Smooth muscle cell of the brain vasculature (primary cell): Measurements from ENCODE around the gene TLK2.
A peak's percentile ranks its signal among the peaks of the same experiment; 100 is the strongest.
"Not testable (repeated sequence)": the region's sequence is repeated elsewhere in the genome, so short reads cannot be mapped to it uniquely, and the experiment has no call there.

Source experiments
- DNase-seq: peaks from one replicate; pipeline ENCODE4 v3.0.0-alpha.2; 2012; ENCODE audit warnings: low read depth, low spot score

TLK2 gene

DNA sequence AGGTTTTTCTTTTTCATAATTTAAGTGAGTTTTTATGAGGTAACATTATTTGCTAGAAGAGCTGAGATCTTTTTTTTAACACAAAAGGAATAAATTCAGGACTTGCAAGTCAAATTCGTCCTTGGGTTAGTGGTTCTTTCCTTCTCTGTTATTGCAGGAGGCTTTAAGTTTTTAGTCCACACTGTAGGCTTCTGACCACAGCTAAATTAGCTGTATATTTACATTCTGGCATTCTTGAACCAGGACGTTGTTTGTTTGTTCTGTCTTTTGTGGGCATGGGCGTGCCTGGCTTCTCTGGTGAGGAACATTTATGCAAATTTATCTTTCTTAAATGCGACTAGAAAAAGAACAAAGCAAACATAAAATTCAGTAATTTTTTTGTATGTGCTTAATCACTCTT, 80.3 kb downstream of the TLK2 start:
- not testable (repeated sequence) for DNase-seq

DNA sequence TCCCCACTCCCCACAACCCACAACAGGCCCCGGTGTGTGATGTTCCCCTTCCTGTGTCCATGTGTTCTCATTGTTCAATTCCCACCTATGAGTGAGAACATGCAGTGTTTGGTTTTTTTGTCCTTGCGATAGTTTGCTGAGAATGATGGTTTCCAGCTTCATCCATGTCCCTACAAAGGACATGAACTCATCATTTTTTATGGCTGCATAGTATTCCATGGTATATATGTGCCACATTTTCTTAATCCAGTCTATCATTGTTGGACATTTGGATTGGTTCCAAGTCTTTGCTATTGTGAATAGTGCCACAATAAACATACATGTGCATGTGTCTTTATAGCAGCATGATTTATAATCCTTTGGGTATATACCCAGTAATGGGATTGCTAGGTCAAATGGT, 82.3 kb downstream of the TLK2 start:
- DNase-seq: not testable (repeated sequence)

GRCh38 chr17:62562656-62563055, 84.0 kb downstream of the TLK2 start:
- DNase-seq: peak; percentile 40

DNA sequence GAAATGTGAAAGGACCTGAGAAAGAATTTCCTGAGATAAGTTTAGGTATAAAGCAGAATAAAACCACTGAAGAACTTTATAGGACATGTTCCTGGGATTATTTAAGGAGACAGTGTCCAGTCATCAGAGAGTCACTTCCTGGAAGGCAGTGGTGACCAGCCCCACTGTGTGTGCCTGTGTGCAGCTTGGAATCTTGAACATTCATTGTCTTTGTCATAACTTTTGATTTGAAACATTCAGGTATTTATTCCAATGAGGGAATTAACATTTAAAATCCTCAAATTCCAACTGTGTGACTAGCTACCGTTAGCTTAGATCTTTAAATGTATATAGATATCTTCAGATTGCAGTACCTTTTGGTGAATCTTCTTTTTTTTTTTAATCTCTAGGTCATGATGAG, 87.2 kb downstream of the TLK2 start:
- no peak for DNase-seq

DNA sequence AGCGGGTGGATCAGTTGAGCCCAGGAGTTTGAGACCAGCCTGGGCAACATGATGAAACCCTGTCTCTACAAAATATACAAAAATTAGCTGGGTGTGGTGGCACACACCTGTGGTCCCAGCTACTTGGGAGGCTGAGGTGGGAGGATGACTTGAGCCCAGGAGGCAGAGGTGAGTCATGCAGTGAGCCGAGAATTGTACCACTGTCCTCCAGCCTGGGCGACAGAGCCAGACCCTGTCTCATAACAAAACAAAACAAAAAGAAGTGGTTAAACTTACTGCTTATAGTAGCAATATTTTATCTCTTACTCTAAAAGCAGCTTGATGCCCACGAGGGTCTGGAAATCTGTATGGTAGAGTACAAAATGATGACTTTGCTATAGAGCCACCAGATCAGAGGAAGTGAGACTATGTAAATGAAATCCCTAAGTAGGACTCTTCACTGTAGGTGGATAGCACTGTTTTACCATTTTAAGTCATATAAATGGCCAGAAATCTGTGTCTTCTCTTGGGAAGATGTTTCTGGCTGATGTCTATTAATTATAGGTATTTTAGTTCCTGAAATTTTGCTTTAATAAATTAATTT, 88.5 kb downstream of the TLK2 start:
- no peak for DNase-seq

GRCh38 chr17:62572488-62572887, 93.9 kb downstream of the TLK2 start:
- no peak for DNase-seq

GRCh38 chr17:62572888-62573401, 94.3 kb downstream of the TLK2 start:
- DNase-seq: peak; percentile 44

GRCh38 chr17:62573480-62574117, 95.0 kb downstream of the TLK2 start:
- DNase-seq: no peak

GRCh38 chr17:62576382-62576781, 97.8 kb downstream of the TLK2 start:
- DNase-seq: no peak

DNA sequence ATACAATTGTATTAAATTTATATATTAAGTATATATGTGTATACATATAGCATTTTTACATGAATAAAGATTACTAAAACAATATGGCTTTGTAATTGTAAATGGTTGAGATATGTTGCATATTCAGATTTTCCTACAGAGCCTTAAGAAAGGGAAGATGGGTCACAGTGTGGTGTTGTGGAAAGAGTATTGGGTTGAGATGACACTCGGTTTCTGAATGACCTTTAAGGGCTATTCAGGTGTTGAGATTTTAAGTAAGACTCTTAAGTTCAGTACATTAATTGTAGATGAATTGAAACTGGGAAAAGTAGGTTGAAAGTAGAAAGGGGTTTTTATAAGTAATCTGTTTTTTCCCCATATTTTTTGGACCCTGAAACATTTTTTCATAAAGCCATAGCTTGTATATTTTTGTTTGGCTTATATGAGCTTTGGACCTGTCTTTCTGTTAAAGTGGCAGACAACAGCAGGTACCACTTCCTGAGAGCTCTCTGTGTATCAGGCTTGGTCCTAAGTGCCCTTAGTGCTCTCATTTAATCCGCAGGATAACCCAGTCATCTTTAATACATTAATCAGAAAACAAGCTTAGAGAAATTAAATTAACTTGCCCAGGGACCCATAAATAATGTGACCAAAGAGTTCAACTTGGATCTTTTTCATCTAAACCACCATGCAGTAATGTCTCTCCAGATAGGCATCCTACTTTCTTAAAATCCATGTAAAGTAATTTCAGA, 100.3 kb downstream of the TLK2 start:
- no peak for DNase-seq

GRCh38 chr17:62580947-62581346, 102.3 kb downstream of the TLK2 start:
- no peak for DNase-seq

- no peak for DNase-seq
These were observed 103.1 kb downstream of the TLK2 start for GRCh38 chr17:62581764-62582163.

GRCh38 chr17:62587554-62587953, 108.9 kb downstream of the TLK2 start:
- DNase-seq: no peak

GRCh38 chr17:62588109-62588508, 109.5 kb downstream of the TLK2 start:
- DNase-seq: no peak

DNA sequence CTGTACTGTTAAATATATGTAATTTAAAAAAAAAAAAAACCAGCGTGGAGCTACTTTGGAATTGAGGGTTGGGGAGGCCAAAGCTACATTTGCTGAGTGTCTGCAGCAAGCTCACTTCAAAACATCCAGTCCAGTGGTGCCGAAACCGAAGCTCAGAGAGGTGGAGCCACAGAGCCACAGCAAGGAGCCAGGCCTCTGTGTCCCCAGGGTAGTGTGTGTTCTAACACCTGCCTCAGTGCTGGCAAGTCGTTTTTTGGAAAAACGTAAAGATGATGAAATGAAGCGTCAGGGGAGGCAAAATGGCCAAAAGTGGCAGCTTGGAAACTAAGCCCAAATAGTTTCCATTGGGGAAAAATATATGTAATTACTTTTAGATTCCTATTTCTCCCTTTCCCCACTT, 112.7 kb downstream of the TLK2 start:
- no peak for DNase-seq

GRCh38 chr17:62591822-62592221, 113.2 kb downstream of the TLK2 start:
- DNase-seq: not testable (repeated sequence)

DNA sequence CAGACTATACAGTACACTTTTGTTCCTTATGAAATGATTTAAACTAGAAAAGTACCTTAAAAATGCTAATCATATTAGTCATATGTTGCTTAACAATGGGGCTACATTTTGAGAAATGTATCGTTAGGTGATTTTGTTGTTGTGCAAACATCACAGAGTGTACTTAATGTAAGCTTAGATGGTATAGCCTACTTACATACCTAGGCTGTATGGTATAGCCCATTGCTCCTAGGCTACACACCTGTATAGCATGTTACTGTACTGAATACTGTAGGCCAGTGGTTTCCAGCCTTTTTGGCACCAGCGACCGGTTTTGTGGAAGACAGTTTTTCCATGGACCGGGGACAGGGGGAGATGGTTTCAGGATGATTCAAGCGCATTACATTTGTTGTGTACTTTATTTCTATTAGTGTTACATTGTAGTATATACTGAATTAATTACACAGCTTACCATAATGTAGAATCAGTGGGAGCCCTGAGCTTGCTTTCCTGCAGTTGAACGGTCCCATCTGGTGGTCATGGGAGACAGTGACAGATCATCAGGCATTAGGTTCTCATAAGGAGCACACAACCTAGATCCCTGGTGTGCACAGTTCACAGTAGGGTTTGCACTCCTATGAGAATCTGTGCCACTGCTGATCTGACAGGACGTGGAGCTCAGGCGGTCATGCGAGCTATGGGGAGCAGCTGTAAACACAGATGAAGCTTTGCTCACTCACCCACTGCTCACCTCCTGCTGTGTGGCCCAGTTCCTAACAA, 113.9 kb downstream of the TLK2 start:
- peak; percentile 51 for DNase-seq

GRCh38 chr17:62595484-62595883, 116.9 kb downstream of the TLK2 start:
- DNase-seq: no peak

DNA sequence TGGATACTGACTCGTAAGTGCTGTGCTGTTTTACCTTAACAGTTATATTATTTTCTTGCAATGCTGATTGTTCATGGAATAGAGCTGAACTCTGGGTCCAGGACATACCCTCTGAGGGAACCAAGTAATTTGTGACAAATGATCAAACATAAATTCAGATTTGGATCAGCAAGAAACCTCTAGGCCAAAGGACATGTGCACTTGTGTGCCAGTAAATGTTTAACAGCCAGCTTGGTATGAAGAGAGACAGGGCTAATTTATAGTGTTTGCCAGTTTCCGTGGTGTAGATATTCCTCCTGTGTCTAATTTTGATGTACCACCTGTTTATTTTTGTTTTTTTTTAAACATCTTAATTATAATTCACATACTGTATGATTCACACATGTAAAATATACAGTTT, 118.0 kb downstream of the TLK2 start:
- no peak for DNase-seq

DNA sequence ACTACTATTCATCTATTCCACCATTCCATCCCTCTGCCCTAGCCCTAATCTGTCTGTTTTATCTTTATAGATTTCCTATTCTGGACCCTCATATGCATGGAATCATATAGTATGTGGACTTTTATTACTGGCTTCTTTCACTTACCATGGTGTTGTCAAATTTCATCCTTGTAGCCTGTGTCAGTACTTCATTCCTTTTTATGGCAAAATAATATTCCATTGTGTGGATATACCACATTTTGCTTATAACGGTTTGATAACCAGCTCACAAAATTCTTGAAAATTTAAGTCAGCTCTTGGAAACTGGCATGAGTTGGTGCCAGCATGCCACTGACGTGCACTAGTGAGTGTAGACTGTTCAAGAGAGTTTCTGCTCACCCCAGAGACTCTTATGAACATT, 118.5 kb downstream of the TLK2 start:
- no peak for DNase-seq

GRCh38 chr17:62597920-62598319, 119.3 kb downstream of the TLK2 start:
- no peak for DNase-seq
